GM12891 (cell line): ENCODE measurements around the gene KLF3.
"Not testable (repeated sequence)": the region's sequence is repeated elsewhere in the genome, so short reads cannot be mapped to it uniquely, and the experiment has no call there.

Experiments used
- POLR2A ChIP-seq: IDR thresholded peaks from 2 replicates; pipeline ENCODE4 v1.6.1; 2011; ENCODE audit warnings: low read depth, low read length, control low read depth
- POLR2AphosphoS5 ChIP-seq: IDR thresholded peaks from 2 replicates; pipeline ENCODE4 v1.6.1; 2011; ENCODE audit warnings: low read depth, low read length, control low read depth
- SPI1 ChIP-seq: IDR thresholded peaks from 2 replicates; pipeline ENCODE4 v1.6.1; 2011; ENCODE audit warnings: low read depth, low read length, control low read depth
- TAF1 ChIP-seq: IDR thresholded peaks from 2 replicates; pipeline ENCODE4 v1.6.1; 2011; ENCODE audit warnings: low read depth, low read length, control low read depth

DNA sequence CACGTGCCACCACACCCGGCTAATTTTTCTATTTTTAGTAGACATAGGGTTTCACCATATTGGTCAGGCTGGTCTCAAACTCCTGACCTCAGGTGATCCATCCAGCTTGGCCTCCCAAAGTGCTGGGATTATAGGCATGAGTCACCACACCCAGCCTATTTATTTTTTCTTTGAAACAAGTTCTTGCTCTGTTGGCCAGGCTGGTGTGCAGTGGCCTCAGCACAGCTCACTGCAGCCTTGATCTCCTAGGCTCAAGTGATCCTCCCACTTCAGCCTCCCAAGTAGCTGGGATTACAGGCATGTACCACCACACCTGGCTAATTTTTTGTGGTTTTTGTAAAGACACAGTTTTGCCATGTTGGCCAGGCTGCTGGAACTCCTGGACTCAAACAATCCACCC, 41.7 kb upstream of the KLF3 start:
- TF ChIP-seq POLR2A, POLR2AphosphoS5, TAF1, SPI1: not testable (repeated sequence)
